Measurements from ENCODE around the gene RALGAPB. TPM values are rescaled to one million over a fixed set of nuclear protein-coding genes. Genes with fewer than 3 reads are reported as not detected.

The RALGAPB gene
- total RNA-seq, 2 experiments from 2014 or later: 19.0 to 42.9 TPM

DNA sequence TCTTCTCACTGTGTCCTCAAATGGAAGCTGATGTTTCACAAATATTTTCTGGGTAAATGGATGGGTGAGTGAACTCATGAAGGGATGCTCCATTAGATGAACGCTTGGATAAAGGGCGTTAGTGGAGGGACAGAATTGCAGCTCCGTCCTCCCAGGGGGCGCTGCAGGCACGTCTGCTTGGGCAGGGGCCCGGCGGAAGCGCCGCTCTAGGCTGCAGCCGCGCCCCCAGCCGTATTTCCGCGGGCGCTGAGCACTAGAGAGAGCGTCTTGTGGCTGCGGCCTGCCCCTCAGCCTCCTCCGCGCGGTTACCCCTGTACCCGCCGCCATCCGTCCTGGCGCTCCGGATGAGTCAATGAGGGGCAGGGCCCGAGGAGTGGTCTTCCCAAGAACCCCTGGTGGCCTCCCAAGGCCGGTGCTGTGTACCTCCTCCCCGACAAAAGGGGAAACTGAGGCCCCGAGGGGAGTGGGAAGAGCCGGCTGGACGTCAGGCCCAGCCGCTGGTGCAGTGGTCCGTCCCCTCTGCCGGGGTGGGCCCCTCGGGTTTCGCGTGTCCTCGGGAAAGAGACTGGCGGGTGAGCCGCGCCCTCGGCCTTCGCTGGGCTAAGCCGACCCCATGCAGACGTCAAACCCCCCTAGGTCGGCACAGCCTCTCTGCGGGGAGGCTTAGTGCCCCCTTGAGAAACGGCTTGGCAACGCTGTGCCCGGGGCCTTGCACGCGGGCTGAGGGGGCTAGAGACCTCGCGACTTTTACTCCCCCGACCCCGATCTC lies 26.0 kb upstream of the RALGAPB start:
- Histone ChIP-seq H3K4me1 (ENCODE audit: insufficient read depth, low read length, poor library complexity, severe bottlenecking) (peaks cover 21% of the 10 kb centered on the region), H3K27ac (ENCODE audit: low read depth, low read length, poor library complexity, severe bottlenecking) (peak overlapping the region; percentile 69), H3K4me2 (ENCODE audit: low read length) (peak overlapping the region; percentile 82), H3K36me3 (ENCODE audit: insufficient read depth, low read length) (peaks cover 33% of the 10 kb centered on the region), H4K20me1 (ENCODE audit: insufficient read depth, low read length) (no peaks in the 10 kb centered on the region), H3K9me3 (ENCODE audit: low read length) (no peaks in the 10 kb centered on the region), H3K9me2 (ENCODE audit: insufficient read depth, low read length) (no peaks in the 10 kb centered on the region), H2AFZ (ENCODE audit: low read length) (peak overlapping the region; percentile 69), H3K4me3 (ENCODE audit: low read depth, low read length, poor library complexity, severe bottlenecking) (peak overlapping the region; percentile 88), H3K79me2 (ENCODE audit: insufficient read depth, low read depth, low read length) (peaks cover 14% of the 10 kb centered on the region; the same call in 1 of the 2 replicates)
- DNase-seq (ENCODE audit: low spot score): peak; percentile 97
- CTCF ChIA-PET (ENCODE audit: unreplicated experiment): interaction anchor here (0.6 to 1.7 kb wide), 6 partner anchors 11 to 236 kb away, joined by 3 to 10 read pairs (median 4); partner anchors contain the start of genes RALGAPB and SNHG17
- BruUV-seq (replicated peaks): no TSS peak
- POLR2A ChIA-PET: interaction anchor here (0.7 to 2.8 kb wide), 6 partner anchors 9 to 26 kb away, joined by 3 to 27 read pairs (median 8); partner anchors contain the start of genes RALGAPB and SNHG17
- intact Hi-C loops (cut with micrococcal nuclease; ENCODE audit: unreplicated experiment): loop anchor here (1.0 to 10.0 kb wide), 2 partner anchors 11 to 518 kb away; partner anchors contain the start of genes DHX35 and SNHG17
- TF ChIP-seq, protein P1, sequence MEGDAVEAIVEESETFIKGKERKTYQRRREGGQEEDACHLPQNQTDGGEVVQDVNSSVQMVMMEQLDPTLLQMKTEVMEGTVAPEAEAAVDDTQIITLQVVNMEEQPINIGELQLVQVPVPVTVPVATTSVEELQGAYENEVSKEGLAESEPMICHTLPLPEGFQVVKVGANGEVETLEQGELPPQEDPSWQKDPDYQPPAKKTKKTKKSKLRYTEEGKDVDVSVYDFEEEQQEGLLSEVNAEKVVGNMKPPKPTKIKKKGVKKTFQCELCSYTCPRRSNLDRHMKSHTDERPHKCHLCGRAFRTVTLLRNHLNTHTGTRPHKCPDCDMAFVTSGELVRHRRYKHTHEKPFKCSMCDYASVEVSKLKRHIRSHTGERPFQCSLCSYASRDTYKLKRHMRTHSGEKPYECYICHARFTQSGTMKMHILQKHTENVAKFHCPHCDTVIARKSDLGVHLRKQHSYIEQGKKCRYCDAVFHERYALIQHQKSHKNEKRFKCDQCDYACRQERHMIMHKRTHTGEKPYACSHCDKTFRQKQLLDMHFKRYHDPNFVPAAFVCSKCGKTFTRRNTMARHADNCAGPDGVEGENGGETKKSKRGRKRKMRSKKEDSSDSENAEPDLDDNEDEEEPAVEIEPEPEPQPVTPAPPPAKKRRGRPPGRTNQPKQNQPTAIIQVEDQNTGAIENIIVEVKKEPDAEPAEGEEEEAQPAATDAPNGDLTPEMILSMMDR (conservative IDR thresholded peaks at IDR 0.05; ENCODE audit: low read length): peak; percentile 92
- TF ChIP-seq EZH2phosphoT487 (IDR thresholded peaks at IDR 0.05; ENCODE audit: borderline replicate concordance, low read depth, low read length): no peak

DNA sequence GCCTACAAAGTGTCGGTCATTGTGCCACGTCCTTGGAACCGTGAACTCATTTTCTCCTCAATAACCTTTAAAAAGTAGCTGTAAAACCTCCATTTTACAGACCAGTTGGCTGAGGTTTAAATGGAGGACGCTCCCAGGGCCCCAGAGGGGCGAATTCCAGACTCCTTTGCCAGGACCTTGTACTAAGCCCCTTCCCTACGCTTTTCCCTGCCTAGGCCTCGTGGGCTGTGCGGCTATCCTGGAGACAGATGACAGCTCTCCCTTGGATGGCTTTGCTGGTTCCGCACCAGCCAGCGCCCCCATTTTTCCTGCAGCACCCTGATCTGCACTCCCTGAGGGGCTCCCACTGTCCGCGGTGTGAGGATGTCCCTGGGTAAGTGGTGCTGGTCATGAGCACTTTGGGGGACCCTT lies 25.4 kb upstream of the RALGAPB start:
- BruUV-seq (replicated peaks): TSS peak; percentile 81
- intact Hi-C loops (cut with micrococcal nuclease; ENCODE audit: unreplicated experiment): loop anchor here (10.0 kb wide), 1 partner anchor 518 kb away; the partner anchor contains the start of gene DHX35
- Histone ChIP-seq H3K4me2 (ENCODE audit: low read length) (peak overlapping the region; percentile 82), H3K27ac (ENCODE audit: low read depth, low read length, poor library complexity, severe bottlenecking) (peak overlapping the region; percentile 69), H3K36me3 (ENCODE audit: insufficient read depth, low read length) (peaks cover 33% of the 10 kb centered on the region), H3K4me3 (ENCODE audit: low read depth, low read length, poor library complexity, severe bottlenecking) (peak overlapping the region; percentile 88), H3K9me2 (ENCODE audit: insufficient read depth, low read length) (no peaks in the 10 kb centered on the region), H3K9me3 (ENCODE audit: low read length) (no peaks in the 10 kb centered on the region), H3K79me2 (ENCODE audit: insufficient read depth, low read depth, low read length) (peaks cover 14% of the 10 kb centered on the region; the same call in 1 of the 2 replicates), H4K20me1 (ENCODE audit: insufficient read depth, low read length) (no peaks in the 10 kb centered on the region), H3K4me1 (ENCODE audit: insufficient read depth, low read length, poor library complexity, severe bottlenecking) (peaks cover 24% of the 10 kb centered on the region), H2AFZ (ENCODE audit: low read length) (no peak overlapping the region)
- no peak for DNase-seq (ENCODE audit: low spot score)
- POLR2A ChIA-PET: interaction anchor here (0.8 to 2.8 kb wide), 4 partner anchors 9 to 25 kb away, joined by 3 to 27 read pairs (median 16); partner anchors contain the start of genes RALGAPB and SNHG17
- CTCF ChIA-PET (ENCODE audit: unreplicated experiment): interaction anchor here (0.6 to 1.7 kb wide), 3 partner anchors 12 to 236 kb away, joined by 3 to 10 read pairs (median 5); partner anchors contain the start of genes RALGAPB and SNHG17
- TF ChIP-seq EZH2phosphoT487 (IDR thresholded peaks at IDR 0.05; ENCODE audit: borderline replicate concordance, low read depth, low read length): no peak
- TF ChIP-seq, protein P1 (conservative IDR thresholded peaks at IDR 0.05; ENCODE audit: low read length): no peak
